ENCODE measurements around the gene SERF1A. TPM values are rescaled to one million over a fixed set of nuclear protein-coding genes. Genes with fewer than 3 reads are reported as not detected.

Gene SERF1A
- total RNA-seq, 1 donor from 2014 or later, result 9.2 TPM

Other genes starting within 250 kb of the SERF1A start
- 15.7 to 22.5 TPM (median 18.8 TPM) in 3 replicates for gene SMN1, start 24.4 kb downstream of the SERF1A start, total RNA-seq
- gene NAIP, start 124.7 kb downstream of the SERF1A start, total RNA-seq, result 4.0 to 8.0 TPM (median 4.3 TPM) in 3 replicates
- 16.8 to 30.4 TPM (median 18.8 TPM) in 3 replicates for gene GTF2H2, start 167.0 kb downstream of the SERF1A start, total RNA-seq

Data from chondrocyte (in vitro differentiated cells).